WERI-Rb-1 (cell line): ENCODE data around the gene SNX8.

Source experiments
- DNase-seq: peaks from one replicate; pipeline ENCODE4 v3.0.0-alpha.2; 2020
- H3K27ac ChIP-seq: fragments of 250-450 bp; sonication (Bioruptor Pico); 2 replicates; pipeline ENCODE4 v1.5.1; 2020; ENCODE audit warnings: mild to moderate bottlenecking, moderate library complexity
- H3K27me3 ChIP-seq: fragments of 250-450 bp; sonication (Bioruptor Pico); 2 replicates; pipeline ENCODE4 v1.5.1; 2021; ENCODE audit warnings: mild to moderate bottlenecking, low read depth, moderate library complexity; ENCODE audit not compliant: insufficient read depth, severe bottlenecking
- H3K36me3 ChIP-seq: fragments of 250-450 bp; sonication (Bioruptor Pico); 2 replicates; pipeline ENCODE4 v1.5.1; 2020; ENCODE audit warnings: mild to moderate bottlenecking, moderate library complexity
- H3K4me3 ChIP-seq: 2 replicates; pipeline ENCODE4 v1.5.1; 2011; ENCODE audit warnings: low read depth, mild to moderate bottlenecking, control low read depth, low read length
- H3K9me3 ChIP-seq: fragments of 250-450 bp; sonication (Bioruptor Pico); 2 replicates; pipeline ENCODE4 v1.5.1; 2021; ENCODE audit warnings: mild to moderate bottlenecking, moderate library complexity; ENCODE audit not compliant: severe bottlenecking
- CTCF ChIP-seq: IDR thresholded peaks from 2 replicates; pipeline ENCODE4 v1.5.1; 2011; ENCODE audit warnings: low read depth, mild to moderate bottlenecking, control low read depth, inconsistent platforms, low read length

The SNX8 gene

GRCh38 chr7:2210551-2211258 is 103.5 kb downstream of the SNX8 start:
- H3K27ac ChIP-seq = no peak overlapping the region
- no peak overlapping the region for H3K4me3 ChIP-seq
- no peak for DNase-seq
- H3K36me3 ChIP-seq = peaks cover 76% of the 10 kb centered on the region
- no peaks in the 10 kb centered on the region for H3K27me3 ChIP-seq
- no peaks in the 10 kb centered on the region for H3K9me3 ChIP-seq
- no peak for TF ChIP-seq CTCF

- TF ChIP-seq CTCF = no peak
- no peaks in the 10 kb centered on the region for H3K27me3 ChIP-seq
- no peak for DNase-seq
- H3K27ac ChIP-seq = no peak overlapping the region
- peaks cover 72% of the 10 kb centered on the region for H3K36me3 ChIP-seq
- no peak overlapping the region for H3K4me3 ChIP-seq
- no peaks in the 10 kb centered on the region for H3K9me3 ChIP-seq
These were observed 104.3 kb downstream of the SNX8 start for GRCh38 chr7:2209961-2210323.

- Histone ChIP-seq H3K36me3 (peaks cover 66% of the 10 kb centered on the region), H3K9me3 (no peaks in the 10 kb centered on the region), H3K4me3 (no peak overlapping the region), H3K27ac (no peak overlapping the region), H3K27me3 (no peaks in the 10 kb centered on the region)
- peak; percentile 79 for DNase-seq
- TF ChIP-seq CTCF = peak; percentile 92
These were observed 104.9 kb downstream of the SNX8 start for GRCh38 chr7:2209146-2209960.

GRCh38 chr7:2208712-2209111 is 105.5 kb downstream of the SNX8 start:
- H3K36me3 ChIP-seq = peaks cover 62% of the 10 kb centered on the region
- no peak for TF ChIP-seq CTCF
- no peak overlapping the region for H3K27ac ChIP-seq
- H3K9me3 ChIP-seq = no peaks in the 10 kb centered on the region
- DNase-seq = no peak
- H3K4me3 ChIP-seq = no peak overlapping the region
- no peaks in the 10 kb centered on the region for H3K27me3 ChIP-seq

GRCh38 chr7:2205036-2205780 is 109.0 kb downstream of the SNX8 start:
- Histone ChIP-seq H3K9me3 (no peaks in the 10 kb centered on the region), H3K36me3 (peaks cover 38% of the 10 kb centered on the region), H3K4me3 (no peak overlapping the region), H3K27me3 (no peaks in the 10 kb centered on the region), H3K27ac (no peak overlapping the region)
- no peak for DNase-seq
- TF ChIP-seq CTCF = no peak
